Fibroblast of lung (primary cell): ENCODE data around the gene ATP5MK.
"Not testable (repeated sequence)": the region's sequence is repeated elsewhere in the genome, so short reads cannot be mapped to it uniquely, and the experiment has no call there.

ENCODE experiments used
- EZH2 ChIP-seq: IDR thresholded peaks from 2 replicates; pipeline ENCODE4 v1.5.1; 2012; ENCODE audit warnings: low read length, control low read depth, mild to moderate bottlenecking; ENCODE audit errors: missing control alignments
- TF ChIP-seq, protein P1 (sequence below), 2 donors: IDR thresholded peaks in 1 of 2; conservative IDR thresholded peaks in 1 of 2; 1 replicate in 1 of 2; 2 replicates in 1 of 2; pipeline ENCODE4 v1.5.1; 2011 to 2012; ENCODE audit warnings: low read length in 2 of 2, control low read depth in 1 of 2, inconsistent platforms in 1 of 2, low read depth in 1 of 2, mild to moderate bottlenecking in 1 of 2

DNA sequence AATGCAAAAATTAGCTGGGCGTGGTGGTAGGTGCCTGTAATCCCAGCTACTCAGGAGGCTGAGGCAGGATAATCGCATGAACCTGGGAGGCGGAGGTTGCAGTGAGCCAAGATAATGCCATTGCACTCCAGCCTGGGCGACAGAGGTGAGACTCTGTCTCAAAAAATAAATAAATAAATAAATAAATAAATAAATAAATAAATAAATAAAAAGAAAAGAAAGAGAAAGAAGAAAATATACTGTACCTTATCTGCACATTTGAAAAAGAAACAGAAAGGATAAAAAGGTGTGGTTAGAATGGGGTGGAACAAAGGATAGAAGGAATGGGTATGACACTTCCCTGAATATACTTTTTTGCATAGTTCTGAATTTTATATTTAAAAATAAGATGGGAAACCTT lies 36.8 kb downstream of the ATP5MK start:
- TF ChIP-seq EZH2 = not testable (repeated sequence)
- TF ChIP-seq, protein P1, sequence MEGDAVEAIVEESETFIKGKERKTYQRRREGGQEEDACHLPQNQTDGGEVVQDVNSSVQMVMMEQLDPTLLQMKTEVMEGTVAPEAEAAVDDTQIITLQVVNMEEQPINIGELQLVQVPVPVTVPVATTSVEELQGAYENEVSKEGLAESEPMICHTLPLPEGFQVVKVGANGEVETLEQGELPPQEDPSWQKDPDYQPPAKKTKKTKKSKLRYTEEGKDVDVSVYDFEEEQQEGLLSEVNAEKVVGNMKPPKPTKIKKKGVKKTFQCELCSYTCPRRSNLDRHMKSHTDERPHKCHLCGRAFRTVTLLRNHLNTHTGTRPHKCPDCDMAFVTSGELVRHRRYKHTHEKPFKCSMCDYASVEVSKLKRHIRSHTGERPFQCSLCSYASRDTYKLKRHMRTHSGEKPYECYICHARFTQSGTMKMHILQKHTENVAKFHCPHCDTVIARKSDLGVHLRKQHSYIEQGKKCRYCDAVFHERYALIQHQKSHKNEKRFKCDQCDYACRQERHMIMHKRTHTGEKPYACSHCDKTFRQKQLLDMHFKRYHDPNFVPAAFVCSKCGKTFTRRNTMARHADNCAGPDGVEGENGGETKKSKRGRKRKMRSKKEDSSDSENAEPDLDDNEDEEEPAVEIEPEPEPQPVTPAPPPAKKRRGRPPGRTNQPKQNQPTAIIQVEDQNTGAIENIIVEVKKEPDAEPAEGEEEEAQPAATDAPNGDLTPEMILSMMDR (conservative IDR thresholded peaks at IDR 0.05 in 1 of 2, IDR thresholded peaks at IDR 0.05 in 1 of 2; ENCODE audit: low read depth in 1 of 2, low read length in 2 of 2) = not testable (repeated sequence)
